CD8-positive, alpha-beta memory T cell (primary cell): Measurements from ENCODE around the gene TMEM233. TPM values are rescaled to one million over a fixed set of nuclear protein-coding genes. Genes with fewer than 3 reads are reported as not detected.
A peak's percentile ranks its signal among the peaks of the same experiment; 100 is the strongest.

ENCODE experiments used
- CTCF ChIA-PET: fragments of 350-600 bp; sonication (Branson Sonifier 250); formaldehyde crosslinking; loops from one replicate; lab custom pipeline; 2021; ENCODE audit warnings: antibody characterized with exemption; lab: Charles Lee
- POLR2A ChIA-PET: fragments of 350-600 bp; sonication (Branson Sonifier 250); formaldehyde crosslinking; loops from one replicate; lab custom pipeline; 2021; ENCODE audit warnings: antibody characterized with exemption; lab: Charles Lee
- DNase-seq, 5 donors: peaks; one replicate each; pipeline versions ENCODE4 v3.0.0 to v3.0.0-alpha.2; 2020 to 2022; ENCODE audit warnings: mixed read lengths in 1 of 5
- H3K27ac ChIP-seq: one replicate; pipeline ENCODE4 v1.7.0; 2013; ENCODE audit warnings: low read depth, mild to moderate bottlenecking, low read length, moderate library complexity
- H3K27me3 ChIP-seq: 2 replicates; pipeline ENCODE4 v1.7.0; 2013; ENCODE audit warnings: low read length, mild to moderate bottlenecking; ENCODE audit not compliant: insufficient read depth, poor library complexity, severe bottlenecking
- H3K36me3 ChIP-seq: 2 replicates; pipeline ENCODE4 v1.7.0; 2013; ENCODE audit warnings: mild to moderate bottlenecking, low read length, moderate library complexity; ENCODE audit not compliant: insufficient read depth
- H3K4me1 ChIP-seq: 2 replicates; pipeline ENCODE4 v1.7.0; 2013; ENCODE audit warnings: mild to moderate bottlenecking, low read length, moderate library complexity; ENCODE audit not compliant: insufficient read depth
- H3K4me3 ChIP-seq: 2 replicates; pipeline ENCODE4 v1.7.0; 2013; ENCODE audit warnings: mild to moderate bottlenecking, low read length
- H3K9me3 ChIP-seq: 2 replicates; pipeline ENCODE4 v1.7.0; 2013; ENCODE audit warnings: mild to moderate bottlenecking, low read length
- H3K27ac Mint-ChIP-seq, 8 donors: one replicate each; pipeline ENCODE4 v1.8.0; 2020 to 2021; ENCODE audit warnings: mixed read lengths in 8 of 8, mild to moderate bottlenecking in 6 of 8, inconsistent platforms in 3 of 8, moderate library complexity in 3 of 8
- H3K27me3 Mint-ChIP-seq, 2 donors: one replicate each; pipeline ENCODE4 v1.8.0; 2020 to 2021; ENCODE audit warnings: mixed read lengths in 2 of 2, mild to moderate bottlenecking in 1 of 2, moderate library complexity in 1 of 2
- H3K36me3 Mint-ChIP-seq, 3 donors: one replicate each; pipeline ENCODE4 v1.8.0; 2020 to 2021; ENCODE audit warnings: mixed read lengths in 3 of 3, inconsistent platforms in 1 of 3, mild to moderate bottlenecking in 1 of 3
- H3K4me1 Mint-ChIP-seq, 3 donors: one replicate each; pipeline ENCODE4 v1.8.0; 2020 to 2021; ENCODE audit warnings: mixed read lengths in 3 of 3, inconsistent platforms in 1 of 3, mild to moderate bottlenecking in 1 of 3
- H3K4me3 Mint-ChIP-seq, 7 donors: one replicate each; pipeline ENCODE4 v1.8.0; 2020 to 2021; ENCODE audit warnings: mixed read lengths in 7 of 7, mild to moderate bottlenecking in 6 of 7, moderate library complexity in 4 of 7, inconsistent platforms in 2 of 7
- H3K9me3 Mint-ChIP-seq, 5 donors: one replicate each; pipeline ENCODE4 v1.8.0; 2020 to 2022; ENCODE audit warnings: mixed read lengths in 5 of 5, mild to moderate bottlenecking in 3 of 5, moderate library complexity in 2 of 5, inconsistent platforms in 1 of 5
- polyA plus RNA-seq: library from polyadenylated mRNA; unstranded; fragments of 300-500 nt; fragmentation: Illumina TruSeq; gene quantifications from one replicate; pipeline ENCODE4 v1.2.3, GENCODE V29; 2021
- total RNA-seq, 2 experiments: library from RNA; stranded (reverse); gene quantifications; one replicate each; pipeline ENCODE4 v1.2.3, GENCODE V29; 2021

The TMEM233 gene
- total and polyA plus RNA-seq, 3 experiments from 2014 or later = not detected

GRCh38 chr12:119665164-119665929 is 71.8 kb downstream of the TMEM233 start:
- Histone ChIP-seq H3K27me3 (no peaks in the 10 kb centered on the region), H3K36me3 (peaks cover 5% of the 10 kb centered on the region), H3K4me1 (peaks cover 35% of the 10 kb centered on the region), H3K4me3 (no peak overlapping the region), H3K27ac (peak overlapping the region; percentile 71), H3K9me3 (no peaks in the 10 kb centered on the region)
- H3K4me3 Mint-ChIP-seq = peak overlapping the region in 1 of 7 donors; percentile 8
- POLR2A ChIA-PET = no interaction called here
- H3K9me3 Mint-ChIP-seq = no peaks in the 10 kb centered on the region
- H3K36me3 Mint-ChIP-seq = peaks cover 0 to 18% (median 6%) of the 10 kb centered on the region in 3 donors
- H3K27me3 Mint-ChIP-seq = peaks cover 1 to 2% of the 10 kb centered on the region in 2 donors
- CTCF ChIA-PET = interaction anchor here (1.1 kb wide), 1 partner anchor 9 kb away, joined by 3 read pairs; no protein-coding TSS in a partner anchor
- H3K4me1 Mint-ChIP-seq = peaks cover 33 to 37% (median 37%) of the 10 kb centered on the region in 3 donors
- DNase-seq = no peak
- peak overlapping the region in 1 of 8 donors; percentile 64 for H3K27ac Mint-ChIP-seq

DNA sequence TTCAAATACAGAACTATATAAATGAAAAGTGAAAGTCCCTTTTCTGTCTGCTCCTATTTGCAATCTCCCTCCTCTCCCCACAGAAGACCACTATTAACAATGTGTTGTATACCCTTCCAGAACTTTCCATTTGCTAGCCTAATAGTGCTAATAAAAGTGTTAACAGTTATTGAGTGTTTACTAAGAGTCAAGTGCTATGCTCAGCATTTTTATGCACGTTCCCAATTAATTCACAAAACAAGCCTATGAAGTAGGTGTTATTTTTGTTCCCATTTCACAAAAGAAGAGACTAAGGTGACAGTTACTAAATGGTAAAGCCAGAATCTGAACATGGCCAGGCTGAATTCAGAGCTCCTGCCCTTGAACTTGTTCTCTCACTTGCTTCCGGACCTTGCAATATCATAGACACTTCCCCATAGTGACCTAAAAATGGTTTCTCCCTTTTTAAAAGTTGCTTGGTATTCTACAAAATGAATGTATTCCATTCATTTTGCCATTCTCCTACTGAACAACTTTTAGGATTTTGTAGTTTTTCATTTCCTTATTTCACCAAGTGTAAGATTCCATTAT is 72.7 kb downstream of the TMEM233 start:
- Histone ChIP-seq H3K4me3 (peak overlapping the region; percentile 98), H3K4me1 (peaks cover 37% of the 10 kb centered on the region), H3K36me3 (peaks cover 10% of the 10 kb centered on the region), H3K27ac (peak overlapping the region; percentile 71), H3K9me3 (no peaks in the 10 kb centered on the region), H3K27me3 (no peaks in the 10 kb centered on the region)
- H3K4me3 Mint-ChIP-seq = peak overlapping the region; percentile 43 to 95 (median 78)
- no peaks in the 10 kb centered on the region for H3K9me3 Mint-ChIP-seq
- ChIA-PET POLR2A (no interaction called here), CTCF (no interaction called here)
- peak overlapping the region; percentile 47 to 97 (median 83) for H3K27ac Mint-ChIP-seq
- peaks cover 41 to 46% (median 45%) of the 10 kb centered on the region in 3 donors for H3K4me1 Mint-ChIP-seq
- peaks cover 0 to under 1% of the 10 kb centered on the region in 2 donors for H3K27me3 Mint-ChIP-seq
- peaks cover 0 to 26% (median 9%) of the 10 kb centered on the region in 3 donors for H3K36me3 Mint-ChIP-seq
- DNase-seq = no peak

DNA sequence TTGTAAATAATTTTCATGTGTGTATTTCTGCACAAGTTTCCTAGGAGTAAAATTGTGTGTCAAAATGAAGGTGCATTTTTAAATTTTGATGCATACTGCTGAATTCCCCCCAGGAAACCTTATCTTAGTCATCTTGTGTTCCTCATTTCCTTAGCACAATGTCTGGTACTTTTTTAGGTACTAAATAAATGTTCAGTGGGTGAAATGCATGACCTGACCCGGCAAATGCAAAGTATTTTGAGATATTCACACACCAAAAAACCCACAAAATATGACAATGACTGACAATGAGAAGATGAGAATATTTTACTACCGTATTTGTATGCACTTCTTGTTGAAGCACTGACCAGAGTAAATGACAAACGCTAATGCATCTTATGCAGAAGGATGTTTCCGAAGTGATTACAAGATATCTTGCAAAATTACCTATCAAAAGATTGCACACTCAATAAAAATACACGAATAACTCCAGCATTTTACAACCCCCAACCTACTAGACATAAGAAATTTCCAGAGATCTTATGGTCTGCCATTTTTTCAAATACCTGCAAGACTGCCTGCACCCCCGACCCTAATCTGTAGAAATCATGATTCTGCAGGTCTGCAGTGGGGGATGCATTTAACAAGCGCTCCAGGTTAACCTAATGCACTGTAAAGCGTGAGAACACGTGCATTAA is 73.5 kb downstream of the TMEM233 start:
- Mint-ChIP-seq H3K9me3 (no peaks in the 10 kb centered on the region), H3K4me3 (peak overlapping the region; percentile 87 to 96 (median 90)), H3K4me1 (peaks cover 47 to 52% (median 52%) of the 10 kb centered on the region in 3 donors), H3K27ac (peak overlapping the region; percentile 63 to 97 (median 89)), H3K36me3 (peaks cover 0 to 33% (median 10%) of the 10 kb centered on the region in 3 donors), H3K27me3 (no peaks in the 10 kb centered on the region)
- Histone ChIP-seq H3K27me3 (no peaks in the 10 kb centered on the region), H3K4me3 (peak overlapping the region; percentile 98), H3K4me1 (peaks cover 37% of the 10 kb centered on the region), H3K27ac (peak overlapping the region; percentile 71), H3K36me3 (peaks cover 10% of the 10 kb centered on the region), H3K9me3 (no peaks in the 10 kb centered on the region)
- DNase-seq = no peak
- ChIA-PET POLR2A (interaction anchor here (0.9 kb wide), 1 partner anchor 14 kb away, joined by 3 read pairs; no protein-coding TSS in a partner anchor), CTCF (interaction anchor here (0.7 to 1.9 kb wide), 13 partner anchors 7 to 1291 kb away, joined by 3 to 9 read pairs (median 3); partner anchors contain the start of gene SUDS3)

GRCh38 chr12:119667577-119668323 is 74.2 kb downstream of the TMEM233 start, which contains the start of gene PRKAB1:
Gene PRKAB1, plus strand, starts transcription at chr12:119668133. Its CDS starts 112 bp downstream, at chr12:119668245.
- Histone ChIP-seq H3K36me3 (peaks cover 14% of the 10 kb centered on the region), H3K4me3 (peak within 1 kb of the TSS; percentile 98), H3K27me3 (no peaks in the 10 kb centered on the region), H3K4me1 (peaks cover 37% of the 10 kb centered on the region), H3K9me3 (no peaks in the 10 kb centered on the region), H3K27ac (peak within 1 kb of the TSS; percentile 95)
- Mint-ChIP-seq H3K27me3 (no peaks in the 10 kb centered on the region), H3K4me3 (peak within 1 kb of the TSS; percentile 87 to 96 (median 90)), H3K36me3 (peaks cover 0 to 40% (median 10%) of the 10 kb centered on the region in 3 donors), H3K4me1 (peaks cover 52 to 60% (median 58%) of the 10 kb centered on the region in 3 donors), H3K27ac (peak within 1 kb of the TSS; percentile 84 to 98 (median 94)), H3K9me3 (no peaks in the 10 kb centered on the region)
- DNase-seq = peak; percentile 94 to 98 (median 95)
- ChIA-PET POLR2A (interaction anchor here (0.6 to 0.9 kb wide), 3 partner anchors 13 to 1295 kb away, joined by 3 read pairs; partner anchors contain the start of genes SUDS3 and TAOK3), CTCF (interaction anchor here (0.7 to 1.9 kb wide), 13 partner anchors 8 to 1291 kb away, joined by 3 to 9 read pairs (median 3); partner anchors contain the start of gene SUDS3)

DNA sequence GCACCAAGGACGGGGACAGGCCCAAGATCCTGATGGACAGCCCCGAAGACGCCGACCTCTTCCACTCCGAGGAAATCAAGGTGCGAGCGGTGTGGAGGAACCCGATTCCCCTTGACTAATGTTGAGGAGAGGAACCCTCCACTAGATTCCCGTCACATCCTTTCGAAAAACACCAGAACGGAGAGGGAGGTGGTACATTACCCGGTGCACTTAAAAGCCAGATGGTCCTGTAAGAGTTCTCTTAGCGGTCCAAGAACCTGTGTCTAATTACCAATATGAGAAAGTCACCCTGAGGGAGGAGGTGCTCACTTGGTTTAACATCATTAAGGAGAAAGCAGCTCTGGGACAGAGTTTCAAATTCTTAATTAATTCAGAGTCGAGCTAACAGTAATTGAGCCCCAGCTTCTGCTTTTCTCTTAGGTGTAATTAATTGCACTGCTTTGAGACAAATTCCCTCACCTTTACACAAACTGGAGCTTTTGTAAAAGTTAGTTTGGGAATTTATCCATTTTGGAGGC is 74.8 kb downstream of the TMEM233 start:
- no peaks in the 10 kb centered on the region for H3K27me3 Mint-ChIP-seq
- Histone ChIP-seq H3K4me3 (peak overlapping the region; percentile 98), H3K4me1 (peaks cover 37% of the 10 kb centered on the region), H3K36me3 (peaks cover 16% of the 10 kb centered on the region), H3K27ac (peak overlapping the region; percentile 95), H3K9me3 (no peaks in the 10 kb centered on the region), H3K27me3 (no peaks in the 10 kb centered on the region)
- no peaks in the 10 kb centered on the region for H3K9me3 Mint-ChIP-seq
- no peak for DNase-seq
- CTCF ChIA-PET = interaction anchor here (1.2 to 1.9 kb wide), 9 partner anchors 9 to 1292 kb away, joined by 3 to 9 read pairs (median 4); partner anchors contain the start of gene SUDS3
- peaks cover 0 to 46% (median 10%) of the 10 kb centered on the region in 3 donors for H3K36me3 Mint-ChIP-seq
- H3K27ac Mint-ChIP-seq = peak overlapping the region; percentile 84 to 98 (median 94)
- peak overlapping the region; percentile 87 to 96 (median 90) for H3K4me3 Mint-ChIP-seq
- POLR2A ChIA-PET = interaction anchor here (0.6 to 0.8 kb wide), 4 partner anchors 230 to 1295 kb away, joined by 3 to 4 read pairs (median 3); partner anchors contain the start of genes SUDS3 and TAOK3
- peaks cover 58 to 66% (median 64%) of the 10 kb centered on the region in 3 donors for H3K4me1 Mint-ChIP-seq

- CTCF ChIA-PET = no interaction called here
- Mint-ChIP-seq H3K27ac (peak overlapping the region; percentile 31 to 94 (median 81)), H3K9me3 (no peaks in the 10 kb centered on the region), H3K4me1 (peaks cover 67 to 74% (median 72%) of the 10 kb centered on the region in 3 donors), H3K4me3 (peak overlapping the region; percentile 35 to 84 (median 64)), H3K36me3 (peaks cover 0 to 62% (median 13%) of the 10 kb centered on the region in 3 donors), H3K27me3 (no peaks in the 10 kb centered on the region)
- H3K9me3 ChIP-seq = no peaks in the 10 kb centered on the region
- DNase-seq = no peak
- peaks cover 26% of the 10 kb centered on the region for H3K36me3 ChIP-seq
- peak overlapping the region; percentile 66 for H3K27ac ChIP-seq
- POLR2A ChIA-PET = no interaction called here
- H3K4me1 ChIP-seq = peaks cover 37% of the 10 kb centered on the region
- H3K27me3 ChIP-seq = no peaks in the 10 kb centered on the region
- H3K4me3 ChIP-seq = no peak overlapping the region
These were observed 76.3 kb downstream of the TMEM233 start for GRCh38 chr12:119669744-119670472.
